HG03159 (cell line): ENCODE measurements around the gene NOM1.
"Not testable (repeated sequence)": the region's sequence is repeated elsewhere in the genome, so short reads cannot be mapped to it uniquely, and the experiment has no call there.

Experiments used
- ATAC-seq: cut with Tn5 transposase; IDR thresholded peaks from one replicate; pipeline ENCODE4 v1.9.1; 2021; ENCODE audit warnings: mild to moderate bottlenecking, moderate library complexity; ENCODE audit not compliant: unreplicated experiment

The NOM1 gene

DNA sequence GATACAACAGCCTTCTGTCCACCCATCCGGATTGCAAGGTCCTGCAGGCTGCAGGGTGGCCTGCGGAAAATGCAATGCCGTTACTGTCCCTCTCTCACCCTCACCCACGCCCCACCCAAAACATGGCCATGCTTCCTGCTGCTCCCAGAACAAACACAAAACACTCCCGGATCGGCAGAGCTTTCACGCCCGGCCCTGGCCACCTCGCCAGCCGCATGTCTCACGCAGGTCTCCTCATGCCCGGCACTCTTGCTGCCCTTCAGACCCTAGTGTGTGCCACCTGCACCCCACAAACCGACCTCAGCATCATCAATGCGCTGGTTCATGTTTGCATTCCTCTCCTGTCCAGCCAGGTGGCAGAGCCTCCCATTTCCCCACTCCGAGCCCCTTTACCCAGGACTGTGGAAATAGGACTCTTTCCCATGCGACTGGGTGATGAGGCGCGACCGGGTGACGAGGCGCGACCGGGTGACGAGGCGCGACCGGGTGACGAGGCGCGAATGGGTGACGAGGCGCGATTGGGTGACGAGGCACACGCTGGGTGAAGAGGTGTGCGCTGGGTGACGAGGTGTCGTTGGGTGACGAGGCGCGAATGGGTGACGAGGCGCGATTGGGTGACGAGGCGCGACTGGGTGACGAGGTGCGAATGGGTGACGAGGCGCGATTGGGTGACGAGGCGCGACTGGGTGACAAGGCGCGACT lies 8.9 kb upstream of the NOM1 start:
- no peak for ATAC-seq

DNA sequence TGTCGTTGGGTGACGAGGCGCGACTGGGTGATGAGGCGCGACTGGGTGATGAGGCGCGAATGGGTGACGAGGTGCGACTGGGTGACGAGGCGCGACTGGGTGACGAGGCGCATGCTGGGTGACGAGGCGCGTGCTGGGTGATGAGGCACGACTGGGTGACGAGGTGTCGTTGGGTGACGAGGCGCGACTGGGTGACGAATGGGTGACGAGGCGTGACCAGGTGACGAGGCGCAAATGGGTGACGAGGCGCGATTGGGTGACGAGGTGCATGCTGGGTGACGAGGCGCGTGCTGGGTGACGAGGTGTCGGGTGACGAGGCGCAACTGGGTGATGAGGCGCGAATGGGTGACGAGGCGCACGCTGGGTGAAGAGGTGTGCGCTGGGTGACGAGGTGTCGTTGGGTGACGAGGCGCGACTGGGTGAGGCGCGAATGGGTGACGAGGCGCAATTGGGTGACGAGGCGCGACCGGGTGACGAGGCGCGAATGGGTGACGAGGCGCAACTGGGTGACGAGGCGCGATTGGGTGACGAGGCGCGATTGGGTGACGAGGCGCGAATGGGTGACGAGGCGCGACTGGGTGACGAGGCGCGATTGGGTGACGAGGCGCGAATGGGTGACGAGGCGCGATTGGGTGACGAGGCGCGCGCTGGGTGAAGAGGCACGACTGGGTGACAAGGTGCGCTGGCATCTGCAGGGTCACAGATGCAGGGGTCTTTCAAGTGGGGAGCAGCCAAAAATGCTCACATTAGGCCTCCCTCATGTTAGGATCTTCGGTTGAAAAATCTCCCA lies 7.9 kb upstream of the NOM1 start:
- no peak for ATAC-seq

DNA sequence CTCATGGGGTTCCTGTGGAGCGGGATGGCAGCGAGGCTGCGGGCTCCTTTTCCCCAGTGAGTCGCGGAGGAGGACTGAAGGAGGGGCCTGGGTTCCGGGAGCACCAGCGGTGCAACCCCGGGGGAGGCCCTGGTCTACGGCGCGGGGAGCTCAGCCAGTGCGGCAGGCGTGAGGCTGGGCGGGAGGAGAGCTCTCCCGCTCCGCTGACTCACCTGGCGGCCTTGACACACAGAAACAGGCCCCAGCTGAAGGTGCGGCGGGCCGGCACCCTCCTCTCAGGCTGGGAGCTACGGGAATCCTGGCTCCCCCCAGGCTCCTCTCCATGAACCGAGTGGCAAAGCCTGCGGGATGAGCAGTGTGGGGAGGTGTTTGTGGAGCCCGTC lies 6.8 kb upstream of the NOM1 start:
- no peak for ATAC-seq

DNA sequence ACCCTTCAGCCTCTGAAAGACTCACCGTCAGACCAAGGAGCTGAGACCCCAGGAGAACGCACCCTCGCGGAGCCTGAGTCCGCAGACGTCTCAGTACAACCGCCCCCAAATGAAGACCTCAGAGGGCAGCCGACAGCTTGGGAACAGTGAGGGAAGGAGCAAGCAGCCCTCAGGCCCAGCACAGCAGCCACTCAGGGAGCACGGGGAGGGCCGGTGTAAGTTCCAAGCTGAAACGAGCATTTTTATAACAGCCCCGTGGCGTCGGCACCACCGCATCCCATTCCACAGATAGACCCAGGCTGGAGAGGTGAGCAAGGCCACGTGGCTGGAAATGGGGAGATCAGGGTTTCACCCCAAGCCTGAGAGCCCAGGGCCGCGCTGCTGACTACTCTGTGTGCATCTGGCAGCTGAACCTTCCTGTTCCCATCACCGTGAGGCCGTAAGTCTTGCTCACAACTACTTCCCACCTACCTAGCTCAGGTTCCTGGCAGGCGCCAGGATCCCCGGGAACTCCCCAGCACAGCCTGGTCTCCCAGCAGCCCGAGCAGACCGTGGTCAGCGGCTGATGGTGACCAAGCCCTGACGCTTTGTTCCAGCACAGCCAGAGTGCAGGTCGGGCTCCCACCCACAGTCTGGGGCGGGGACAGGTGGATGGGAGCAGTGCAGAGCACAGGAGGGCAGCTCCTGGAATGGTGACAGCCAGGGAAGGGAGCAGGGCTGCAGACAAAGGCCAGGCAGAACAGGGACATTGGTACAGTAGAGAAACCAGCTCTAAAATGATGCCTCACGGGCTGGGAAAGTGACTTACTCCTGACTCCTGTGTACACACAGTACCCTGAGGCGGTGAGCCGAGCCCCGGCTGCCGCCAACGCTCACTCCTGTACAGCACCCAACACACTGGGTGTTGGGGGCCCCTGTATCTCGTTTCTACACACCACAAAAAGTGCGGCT lies 6.1 kb upstream of the NOM1 start:
- no peak for ATAC-seq

DNA sequence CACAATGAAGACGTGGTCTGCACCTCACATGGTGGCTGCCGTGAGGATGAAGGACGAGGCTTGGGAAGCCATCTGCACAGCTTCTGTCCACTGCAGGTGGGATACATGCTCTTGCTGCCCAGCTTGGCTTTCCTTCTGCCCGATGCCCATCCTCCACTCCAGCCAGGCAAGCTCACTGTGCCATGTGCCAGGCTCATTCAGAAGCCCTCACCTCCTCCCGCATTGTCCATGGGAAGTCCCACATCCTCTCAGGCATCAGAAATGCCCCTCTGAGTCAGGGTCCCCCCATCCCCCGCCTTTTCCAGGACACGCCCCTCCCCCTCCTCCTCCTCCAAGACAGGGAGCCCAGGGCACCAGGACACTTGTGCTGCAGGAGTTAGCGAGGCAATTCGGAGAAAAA lies 4.6 kb upstream of the NOM1 start:
- no peak for ATAC-seq

DNA sequence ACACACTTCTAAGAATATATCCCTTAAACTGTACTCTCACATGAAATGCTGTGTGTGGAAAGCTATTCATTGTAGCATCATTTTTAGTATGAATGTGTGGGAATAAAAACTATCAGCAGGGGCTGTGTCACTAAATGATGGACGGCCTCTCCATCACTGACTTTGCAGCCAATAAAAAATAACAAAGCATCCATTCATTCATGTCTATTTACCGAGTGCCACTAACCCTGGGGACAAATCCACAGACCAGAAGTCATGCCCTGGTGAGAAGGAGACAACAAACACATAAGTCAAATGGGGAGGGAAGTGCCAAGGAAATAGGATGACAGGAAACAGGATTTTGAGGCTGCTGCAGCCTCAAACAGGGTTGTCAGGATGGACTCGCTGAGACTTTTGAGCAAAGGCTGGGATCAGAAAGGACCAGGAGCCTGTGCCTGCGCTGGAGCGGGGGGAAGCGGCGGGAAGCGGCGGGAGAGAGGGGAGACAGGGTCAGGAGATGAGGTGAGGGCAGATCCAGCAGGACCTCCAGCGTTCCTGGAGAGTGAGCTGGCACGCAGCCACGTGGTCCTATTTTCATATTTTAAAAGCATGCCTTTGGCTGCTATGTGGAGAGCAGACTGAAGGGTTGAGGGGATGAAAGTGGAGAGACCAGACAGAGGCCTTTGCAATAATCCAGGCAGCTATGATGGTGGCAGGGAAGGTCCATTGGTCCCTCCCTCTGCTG lies 2.2 kb upstream of the NOM1 start:
- no peak for ATAC-seq

DNA sequence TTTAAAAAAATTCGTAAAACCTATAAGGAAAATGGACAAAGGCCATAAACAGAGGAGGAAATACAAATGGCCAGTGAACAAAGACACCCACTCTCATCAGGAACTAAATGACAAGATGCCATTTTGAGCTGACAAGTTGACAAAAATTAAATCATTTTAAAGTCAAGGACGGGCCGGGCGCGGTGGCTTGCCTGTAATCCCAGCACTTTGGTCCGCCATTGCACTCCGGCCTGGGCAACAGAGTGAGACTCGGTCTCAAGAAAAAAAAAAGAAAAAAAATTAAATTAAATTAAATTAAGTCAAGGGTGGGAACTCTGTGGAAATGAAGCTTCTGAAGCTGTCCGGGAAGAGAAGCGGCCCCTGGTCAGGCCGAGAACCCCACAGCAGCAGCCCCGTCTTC lies 1.2 kb upstream of the NOM1 start:
- no peak for ATAC-seq

DNA sequence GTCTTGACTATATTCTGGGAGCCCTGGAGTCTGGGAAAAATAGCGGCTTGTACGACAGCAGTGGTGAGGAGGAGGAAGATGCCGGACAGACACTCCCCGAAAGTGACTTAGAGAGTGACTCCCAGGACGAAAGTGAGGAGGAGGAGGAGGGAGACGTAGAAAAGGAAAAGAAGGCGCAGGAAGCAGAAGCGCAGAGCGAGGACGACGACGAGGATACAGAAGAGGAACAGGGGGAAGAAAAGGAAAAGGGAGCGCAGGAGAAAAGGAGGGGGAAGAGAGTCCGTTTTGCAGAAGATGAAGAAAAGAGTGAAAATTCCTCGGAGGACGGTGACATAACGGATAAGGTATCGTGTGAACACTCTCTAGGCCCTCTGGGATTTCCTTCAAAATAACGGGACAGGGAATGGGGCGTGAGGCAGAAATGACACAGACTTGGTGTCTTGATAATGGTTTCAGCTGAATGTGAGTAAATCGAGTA lies 908 bp downstream of the NOM1 start:
- ATAC-seq: no peak

DNA sequence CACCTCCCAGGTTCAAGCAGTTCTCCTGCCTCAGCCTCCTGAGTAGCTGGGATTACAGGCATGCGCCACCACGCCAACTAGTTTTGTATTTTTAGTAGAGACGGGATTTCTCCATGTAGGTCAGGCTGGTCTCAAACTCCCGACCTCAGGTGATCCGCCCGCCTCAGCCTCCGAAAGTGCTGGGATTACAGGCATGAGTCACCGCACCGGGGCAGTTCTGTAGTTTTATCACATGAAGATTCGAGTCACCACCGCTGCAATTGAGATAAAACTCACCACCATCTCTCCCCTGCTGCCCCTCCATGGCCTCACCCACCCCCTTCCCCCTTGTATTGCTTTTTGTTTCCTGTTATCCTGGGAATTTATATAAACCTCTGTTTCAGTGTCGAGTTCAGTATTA lies 3.7 kb downstream of the NOM1 start:
- not testable (repeated sequence) for ATAC-seq

DNA sequence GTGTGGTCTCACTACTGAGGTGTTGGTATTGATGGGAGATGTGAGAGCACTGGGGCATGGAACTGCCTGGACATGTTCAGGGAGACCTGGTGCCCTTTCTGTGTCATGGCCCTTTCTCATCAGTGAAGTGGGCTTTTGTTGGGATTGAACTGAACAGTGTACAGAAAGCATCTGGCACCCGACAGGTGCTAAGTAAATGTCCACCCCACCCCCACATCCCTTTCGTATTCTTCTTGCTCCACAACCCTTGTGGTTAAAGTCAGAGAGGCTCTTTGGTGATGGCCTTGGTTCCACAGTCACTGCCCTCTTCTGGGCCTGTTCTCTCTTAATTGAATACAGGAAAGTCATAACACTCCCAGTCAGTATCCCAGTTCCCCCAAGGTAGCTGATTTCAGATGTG lies 5.4 kb downstream of the NOM1 start:
- no peak for ATAC-seq

DNA sequence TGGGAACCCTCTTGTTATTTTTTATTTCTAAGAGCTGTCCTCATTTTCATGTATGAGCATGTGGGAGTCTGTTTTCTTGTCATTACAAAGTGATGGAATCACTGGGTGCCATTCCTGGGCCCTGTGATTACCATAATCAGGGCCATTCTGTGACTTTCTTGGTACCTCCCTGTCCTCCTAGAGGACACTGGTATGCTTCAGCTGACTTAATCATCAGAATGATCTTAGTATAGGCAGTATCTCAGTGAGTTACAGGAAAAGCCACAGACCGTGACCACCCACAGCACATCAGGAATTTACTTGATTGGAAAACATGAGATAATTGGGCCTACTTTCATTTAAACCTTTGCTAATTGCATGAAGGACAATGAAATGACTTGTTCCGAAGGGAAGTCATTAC lies 7.2 kb downstream of the NOM1 start:
- ATAC-seq: no peak

DNA sequence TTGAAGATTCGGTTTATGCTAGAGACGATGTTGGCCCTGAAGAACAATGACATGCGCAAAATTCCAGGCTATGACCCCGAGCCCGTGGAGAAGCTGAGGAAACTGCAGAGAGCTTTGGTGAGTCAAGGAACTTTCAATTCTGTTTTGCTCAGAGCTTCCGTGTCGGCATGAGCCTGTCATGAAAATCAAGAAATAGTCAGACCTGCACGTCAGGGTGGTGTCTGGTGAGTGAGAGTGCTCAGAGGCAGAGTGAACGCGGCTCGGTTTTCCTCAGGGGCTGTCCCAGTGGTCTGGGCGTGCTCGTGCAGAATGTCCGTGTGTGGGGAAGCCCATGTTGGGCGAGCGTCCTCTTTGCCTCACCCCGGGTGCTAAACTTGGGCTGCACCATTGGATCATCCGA lies 12.6 kb downstream of the NOM1 start:
- ATAC-seq: no peak

DNA sequence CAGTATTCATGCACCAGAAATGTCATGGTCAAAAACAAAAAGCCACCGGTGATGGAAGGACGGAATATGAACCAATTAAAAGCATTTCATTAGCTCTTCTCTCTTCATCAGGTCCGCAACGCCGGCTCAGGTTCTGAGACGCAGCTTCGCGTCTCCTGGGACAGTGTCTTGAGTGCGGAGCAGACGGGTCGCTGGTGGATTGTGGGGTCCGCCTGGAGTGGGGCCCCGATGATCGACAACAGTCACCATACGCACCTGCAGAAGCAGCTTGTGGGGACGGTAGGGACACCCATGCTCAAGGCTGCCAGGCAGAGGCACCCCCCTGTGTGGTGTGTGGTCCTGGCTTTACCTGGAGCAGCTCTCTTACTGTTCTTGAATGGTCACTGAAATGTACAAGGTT lies 13.4 kb downstream of the NOM1 start:
- no peak for ATAC-seq

DNA sequence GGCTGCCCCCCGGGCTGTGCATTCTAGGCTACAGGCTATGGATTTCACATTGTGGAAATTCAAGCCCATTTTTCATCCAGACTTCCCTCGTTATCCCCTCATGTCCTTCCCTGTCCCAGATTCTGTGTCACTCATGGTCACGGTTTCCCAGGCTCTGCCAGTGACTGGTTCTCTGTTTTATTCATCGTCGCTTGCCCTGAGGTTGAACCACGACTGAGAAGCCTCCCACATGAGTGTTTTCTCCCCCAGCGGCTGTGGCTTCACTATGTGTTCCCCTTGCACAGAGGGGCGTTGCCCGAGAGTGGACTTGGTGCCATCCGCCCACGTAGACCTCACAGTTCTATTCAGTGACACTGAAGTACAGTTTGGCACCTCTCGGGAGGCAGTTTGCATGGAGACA lies 14.0 kb downstream of the NOM1 start:
- no peak for ATAC-seq

DNA sequence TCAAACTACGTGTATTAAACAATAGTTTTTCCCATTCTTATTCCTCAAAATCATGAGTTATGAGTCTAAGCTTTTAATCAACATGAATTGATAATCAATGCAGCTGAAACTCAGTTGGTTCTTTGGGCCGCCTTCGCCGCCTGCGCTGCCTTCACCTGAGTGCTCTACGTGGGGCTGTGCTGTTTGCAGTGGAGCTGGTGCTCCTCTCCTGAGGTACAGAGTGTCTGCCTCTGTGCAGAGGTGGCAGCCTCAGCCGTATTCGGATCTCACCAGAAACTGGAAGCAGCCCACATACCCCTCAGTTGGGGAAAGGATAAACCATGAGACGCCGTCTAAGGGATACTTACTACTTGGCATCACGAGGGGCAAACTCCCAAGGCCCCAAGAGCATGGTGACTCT lies 15.5 kb downstream of the NOM1 start:
- ATAC-seq: no peak

DNA sequence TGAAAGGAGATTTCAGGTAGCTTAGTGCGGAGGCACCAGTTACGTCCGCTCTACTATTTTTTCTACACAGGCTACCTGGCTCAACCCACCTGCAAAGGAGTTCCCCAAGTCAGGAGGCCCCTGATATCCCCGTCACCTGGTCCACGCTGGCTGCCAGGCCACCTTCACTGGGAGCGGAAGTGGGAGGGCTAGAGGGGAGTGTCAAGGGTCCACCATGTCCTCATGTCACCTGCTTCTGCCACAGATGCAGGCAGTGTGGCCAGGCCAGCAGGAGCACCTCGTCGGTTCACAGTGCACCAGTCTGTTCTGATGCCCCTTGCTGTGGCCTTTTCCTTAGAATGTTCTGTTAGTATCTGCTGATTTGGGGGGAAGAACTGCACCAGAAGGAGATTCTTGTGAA lies 16.9 kb downstream of the NOM1 start:
- ATAC-seq: no peak

DNA sequence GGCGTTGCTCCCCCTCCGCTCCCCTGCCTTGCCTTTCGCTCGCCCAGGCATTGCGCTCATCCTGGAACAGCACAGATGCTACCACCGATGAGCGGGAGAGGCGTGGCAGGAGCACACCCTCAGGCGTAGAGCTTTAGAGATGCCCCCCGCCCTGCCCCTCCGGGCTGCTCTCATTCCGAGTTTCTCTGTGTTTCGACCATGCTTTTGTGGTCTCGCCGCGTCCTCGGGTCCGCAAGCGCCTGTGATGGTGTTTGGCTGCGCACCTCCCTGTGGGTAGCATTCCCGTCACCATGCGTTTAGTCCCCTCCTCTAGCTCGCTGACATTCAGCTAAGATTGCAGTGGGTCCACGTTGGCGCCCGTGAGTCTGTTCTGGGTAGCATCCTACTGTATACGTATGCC lies 18.7 kb downstream of the NOM1 start:
- no peak for ATAC-seq

DNA sequence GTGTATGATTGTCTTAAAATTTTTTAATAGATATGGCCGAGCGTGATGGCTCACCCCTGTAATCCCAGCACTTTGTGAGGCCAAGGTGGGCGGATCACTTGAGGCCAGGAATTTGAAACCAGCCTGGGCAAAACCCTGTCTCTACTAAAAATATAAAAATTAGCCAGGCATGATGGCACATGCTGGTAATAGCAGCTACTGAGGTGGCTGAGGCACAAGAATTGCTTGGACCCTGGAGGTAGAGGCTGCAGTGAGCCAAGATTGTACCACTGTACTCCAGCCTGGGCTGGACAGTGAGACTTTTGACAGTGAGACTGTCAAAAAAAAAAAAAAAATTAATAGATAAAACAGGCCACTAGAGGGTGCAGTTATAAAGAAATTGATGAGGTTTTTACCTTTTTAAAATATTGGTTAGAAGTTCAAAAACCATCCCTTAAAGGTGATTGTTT lies 20.5 kb downstream of the NOM1 start:
- ATAC-seq: no peak

DNA sequence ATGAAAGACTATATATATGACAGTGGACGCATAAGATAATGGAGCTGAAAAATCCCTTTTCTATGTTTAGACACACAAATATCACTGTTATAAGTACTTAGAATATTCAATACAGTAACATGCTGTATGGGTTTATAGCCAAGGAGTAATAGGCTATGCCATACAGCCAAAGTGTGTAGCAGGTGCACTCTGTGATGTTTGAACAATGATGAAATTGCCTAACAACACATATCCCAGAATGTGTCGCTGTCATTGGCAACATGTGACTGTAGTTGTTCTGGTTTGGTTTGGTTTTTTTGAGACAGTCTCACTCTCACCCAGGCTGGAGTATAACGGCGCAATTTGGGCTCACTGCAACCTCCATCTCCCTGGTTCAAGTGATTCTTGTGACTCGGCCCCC lies 26.1 kb downstream of the NOM1 start:
- no peak for ATAC-seq

DNA sequence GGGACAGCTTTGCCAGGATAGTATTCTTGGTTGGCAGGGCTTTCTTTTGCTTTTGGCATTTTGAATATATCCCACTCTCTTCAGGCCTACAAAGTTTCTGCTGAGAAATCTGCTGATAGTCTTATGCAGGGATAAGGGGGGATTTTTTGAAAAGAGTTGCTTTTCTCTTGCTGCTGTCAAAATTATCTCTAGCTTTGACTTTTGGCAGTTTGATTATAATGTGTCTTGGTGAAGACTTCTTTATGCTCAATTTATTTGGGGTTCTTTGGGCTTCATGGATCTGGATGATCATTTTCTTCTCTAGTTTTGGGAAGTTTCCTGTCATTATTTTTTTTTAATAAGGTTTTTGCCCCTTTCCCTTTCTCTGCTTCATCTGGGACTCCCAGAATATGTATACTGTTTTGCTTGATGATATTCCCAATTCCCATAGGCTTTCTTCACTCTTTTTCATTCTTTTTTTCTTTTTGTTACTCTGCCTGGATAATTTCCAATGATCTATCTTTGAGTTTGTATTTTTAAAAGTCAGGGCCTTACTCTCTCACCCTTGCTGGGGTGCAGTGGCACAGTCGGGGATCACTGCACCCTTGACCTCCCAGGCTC lies 29.6 kb downstream of the NOM1 start:
- no peak for ATAC-seq
